Measurements from ENCODE around the gene EGFL7.

- TF ChIP-seq CTCF (IDR thresholded peaks at IDR 0.05) (no peak), POLR2AphosphoS5 (IDR thresholded peaks at IDR 0.05) (no peak)
Observed at GRCh38 chr9:136685216-136685615, 22.5 kb downstream of the EGFL7 start.

All from prostate gland (tissue), 2 donors.